H9 (cell line): ENCODE results near the gene RNF130. TPM values are rescaled to one million over a fixed set of nuclear protein-coding genes. Genes with fewer than 3 reads are reported as not detected.

ENCODE experiments used
- DNase-seq: peaks from one replicate; pipeline ENCODE4 v3.0.0-alpha.2; 2017
- H2AFZ ChIP-seq: one replicate; pipeline ENCODE4 v1.6.1; 2013; ENCODE audit warnings: mild to moderate bottlenecking, low read length, control low read depth, moderate library complexity
- H2AK5ac ChIP-seq: 2 replicates; pipeline ENCODE4 v1.6.1; 2013; ENCODE audit warnings: low read length, control low read depth, mixed read lengths; ENCODE audit not compliant: insufficient read length
- H2BK120ac ChIP-seq: one replicate; pipeline ENCODE4 v1.6.1; 2013; ENCODE audit warnings: low read depth, mild to moderate bottlenecking, low read length, control low read depth, inconsistent platforms; ENCODE audit not compliant: poor library complexity, severe bottlenecking
- H2BK12ac ChIP-seq: 2 replicates; pipeline ENCODE4 v1.6.1; 2013; ENCODE audit warnings: low read length, control low read depth, mixed read lengths, low read depth; ENCODE audit not compliant: insufficient read length
- H2BK15ac ChIP-seq: 2 replicates; pipeline ENCODE4 v1.6.1; 2013; ENCODE audit warnings: low read depth, low read length, control low read depth
- H2BK20ac ChIP-seq: one replicate; pipeline ENCODE4 v1.6.1; 2013; ENCODE audit warnings: low read depth, mild to moderate bottlenecking, low read length, control low read depth, inconsistent platforms; ENCODE audit not compliant: poor library complexity, severe bottlenecking
- H2BK5ac ChIP-seq: 2 replicates; pipeline ENCODE4 v1.6.1; 2013; ENCODE audit warnings: low read length, control low read depth, mixed read lengths; ENCODE audit not compliant: insufficient read length
- H3K14ac ChIP-seq: 2 replicates; pipeline ENCODE4 v1.6.1; 2013; ENCODE audit warnings: low read length, control low read depth; ENCODE audit not compliant: insufficient read depth
- H3K18ac ChIP-seq: 2 replicates; pipeline ENCODE4 v1.6.1; 2013; ENCODE audit warnings: low read depth, mild to moderate bottlenecking, mixed read lengths, low read length, control low read depth; ENCODE audit not compliant: insufficient read length
- H3K23ac ChIP-seq: 2 replicates; pipeline ENCODE4 v1.6.1; 2013; ENCODE audit warnings: low read length, control low read depth, mixed read lengths, low read depth; ENCODE audit not compliant: insufficient read length
- H3K23me2 ChIP-seq: 2 replicates; pipeline ENCODE4 v1.6.1; 2013; ENCODE audit warnings: low read depth, mild to moderate bottlenecking, mixed read lengths, low read length, control low read depth; ENCODE audit not compliant: insufficient read length, poor library complexity, severe bottlenecking
- H3K27ac ChIP-seq: 2 replicates; pipeline ENCODE4 v1.5.1; 2013; ENCODE audit warnings: low read length, control low read depth, mixed read lengths, low read depth; ENCODE audit not compliant: insufficient read length
- H3K27me3 ChIP-seq: 2 replicates; pipeline ENCODE4 v1.6.1; 2013; ENCODE audit warnings: low read length, control low read depth, inconsistent platforms; ENCODE audit not compliant: insufficient read depth
- H3K4ac ChIP-seq: 2 replicates; pipeline ENCODE4 v1.6.1; 2013; ENCODE audit warnings: low read depth, mild to moderate bottlenecking, control low read depth, inconsistent platforms, low read length, moderate library complexity
- H3K4me1 ChIP-seq: 2 replicates; pipeline ENCODE4 v1.6.1; 2013; ENCODE audit warnings: low read length, control low read depth, inconsistent platforms; ENCODE audit not compliant: insufficient read depth
- H3K4me2 ChIP-seq: 2 replicates; pipeline ENCODE4 v1.6.1; 2013; ENCODE audit warnings: low read length, control low read depth, mixed read lengths; ENCODE audit not compliant: insufficient read length, insufficient read depth
- H3K56ac ChIP-seq: 2 replicates; pipeline ENCODE4 v1.6.1; 2013; ENCODE audit warnings: low read depth, mild to moderate bottlenecking, mixed read lengths, low read length, control low read depth; ENCODE audit not compliant: insufficient read length
- H3K79me1 ChIP-seq: 2 replicates; pipeline ENCODE4 v1.6.1; 2013; ENCODE audit warnings: low read depth, mild to moderate bottlenecking, moderate library complexity, low read length, control low read depth, inconsistent platforms; ENCODE audit not compliant: insufficient read depth, poor library complexity, severe bottlenecking
- H3K79me2 ChIP-seq: 2 replicates; pipeline ENCODE4 v1.6.1; 2013; ENCODE audit warnings: low read length, control low read depth, inconsistent platforms; ENCODE audit not compliant: insufficient read depth
- H3K9ac ChIP-seq: 2 replicates; pipeline ENCODE4 v1.6.1; 2013; ENCODE audit warnings: low read length, control low read depth, mixed read lengths; ENCODE audit not compliant: insufficient read length; ENCODE audit errors: extremely low read depth
- H3K9me3 ChIP-seq: one replicate; pipeline ENCODE4 v1.6.1; 2013; ENCODE audit warnings: low read depth, low read length, inconsistent platforms; ENCODE audit not compliant: control insufficient read depth
- H3T11ph ChIP-seq: one replicate; pipeline ENCODE4 v1.6.1; 2013; ENCODE audit warnings: mild to moderate bottlenecking, low read length, control low read depth, inconsistent platforms
- H4K20me1 ChIP-seq: one replicate; pipeline ENCODE4 v1.6.1; 2013; ENCODE audit not compliant: control insufficient read depth, insufficient read length, insufficient read depth
- H4K5ac ChIP-seq: 2 replicates; pipeline ENCODE4 v1.6.1; 2013; ENCODE audit warnings: low read depth, mild to moderate bottlenecking, mixed read lengths, low read length, control low read depth; ENCODE audit not compliant: insufficient read length
- H4K8ac ChIP-seq: replicated peaks from 2 replicates; pipeline ENCODE4 v1.6.1; 2013; ENCODE audit warnings: low read length, control low read depth, mixed read lengths, low read depth; ENCODE audit not compliant: insufficient read length
- H4K91ac ChIP-seq: 2 replicates; pipeline ENCODE4 v1.6.1; 2013; ENCODE audit warnings: low read depth, mild to moderate bottlenecking, moderate library complexity, mixed read lengths, low read length, control low read depth; ENCODE audit not compliant: insufficient read length
- H3K27ac Mint-ChIP-seq, 3 experiments: 2 replicates in 2 of 3; 3 replicates in 1 of 3; pipeline ENCODE4 v1.8.0; 2020 to 2021; ENCODE audit warnings: mixed read lengths in 3 of 3, mild to moderate bottlenecking in 1 of 3, moderate library complexity in 1 of 3
- H3K27me3 Mint-ChIP-seq: 2 replicates; pipeline ENCODE4 v1.8.0; 2021; ENCODE audit warnings: low read depth, mild to moderate bottlenecking, moderate library complexity, mixed read lengths
- H3K36me3 Mint-ChIP-seq, 3 experiments: 2 replicates in 2 of 3; 3 replicates in 1 of 3; pipeline ENCODE4 v1.8.0; 2020 to 2021; ENCODE audit warnings: low read depth in 3 of 3, mixed read lengths in 3 of 3; ENCODE audit not compliant: insufficient read depth in 1 of 3
- H3K4me1 Mint-ChIP-seq, 2 experiments: 2 replicates each; pipeline ENCODE4 v1.8.0; 2020; ENCODE audit warnings: mixed read lengths in 2 of 2
- H3K4me3 Mint-ChIP-seq, 2 experiments: 2 replicates in 1 of 2; 3 replicates in 1 of 2; pipeline ENCODE4 v1.8.0; 2020 to 2021; ENCODE audit warnings: mild to moderate bottlenecking in 2 of 2, mixed read lengths in 2 of 2, moderate library complexity in 1 of 2
- H3K9me3 Mint-ChIP-seq, 2 experiments: 2 replicates in 1 of 2; 3 replicates in 1 of 2; pipeline ENCODE4 v1.8.0; 2020; ENCODE audit warnings: mild to moderate bottlenecking in 2 of 2, mixed read lengths in 2 of 2, moderate library complexity in 1 of 2
- CTCF ChIP-seq: fragments of 200-600 bp; sonication (generic); conservative IDR thresholded peaks from 3 replicates; pipeline ENCODE4 v1.8.0; 2021; ENCODE audit warnings: antibody characterized with exemption, mild to moderate bottlenecking
- WGBS: extraction: QIAGEN DNeasy Blood & Tissue Kit; methylation state at CpG from one replicate; pipeline ENCODE4 v1.1.7; 2013; ENCODE audit warnings: missing lambda C conversion rate, low lambda C conversion rate, mixed read lengths; ENCODE audit not compliant: insufficient read length; ENCODE audit errors: extremely low coverage; 5-methylcytosine and 5-hydroxymethylcytosine counted together
- total RNA-seq: library from RNA; stranded (reverse); gene quantifications from 2 replicates; pipeline ENCODE4 v1.2.1, GENCODE V29; 2021

Gene RNF130
- total RNA-seq, 1 experiment from 2014 or later = 80.0 TPM

- Histone ChIP-seq H2AK5ac (no peak overlapping the region), H3K56ac (no peak overlapping the region), H3K79me1 (no peaks in the 10 kb centered on the region), H3K23ac (no peak overlapping the region), H3K23me2 (no peaks in the 10 kb centered on the region), H4K5ac (no peak overlapping the region), H3K79me2 (no peaks in the 10 kb centered on the region), H2BK120ac (no peak overlapping the region), H3K27me3 (no peaks in the 10 kb centered on the region), H3K4ac (no peak overlapping the region), H4K8ac (no peak overlapping the region), H3K9me3 (no peaks in the 10 kb centered on the region), H3K9ac (no peak overlapping the region), H3K14ac (no peak overlapping the region), H2BK5ac (no peak overlapping the region), H4K20me1 (no peaks in the 10 kb centered on the region), H2AFZ (no peak overlapping the region), H4K91ac (no peak overlapping the region), H3K27ac (no peak overlapping the region), H2BK20ac (no peak overlapping the region), H3K18ac (no peak overlapping the region), H2BK12ac (no peak overlapping the region), H2BK15ac (no peak overlapping the region), H3K4me2 (no peak overlapping the region), H3K4me1 (no peaks in the 10 kb centered on the region), H3T11ph (no peak overlapping the region)
- H3K9me3 Mint-ChIP-seq = no peaks in the 10 kb centered on the region
- H3K36me3 Mint-ChIP-seq = peaks cover 15 to 37% (median 37%) of the 10 kb centered on the region in 3 experiments; a peak in 6 of 7 replicates
- no peak for DNase-seq
- no peaks in the 10 kb centered on the region for H3K27me3 Mint-ChIP-seq
- H3K27ac Mint-ChIP-seq = no peak overlapping the region; a peak in 1 of 7 replicates
- H3K4me1 Mint-ChIP-seq = no peaks in the 10 kb centered on the region
- WGBS = no CpG with 5 or more reads among the region's 5 CpGs
- TF ChIP-seq CTCF = no peak
- H3K4me3 Mint-ChIP-seq = no peak overlapping the region
Measured at GRCh38 chr5:179981636-179982035, 89.9 kb downstream of the RNF130 start.
